Peyer's patch (tissue), 4 donors: ENCODE measurements around the gene FGF22. TPM values are rescaled to one million over a fixed set of nuclear protein-coding genes. Genes with fewer than 3 reads are reported as not detected.

Experiments used
- DNase-seq, 3 donors: peaks; one replicate each; pipeline ENCODE4 v3.0.0-alpha.2; 2017 to 2019
- H3K27ac ChIP-seq, 4 donors: fragments of 200-600 bp; sonication (generic); one replicate each; pipeline ENCODE4 v1.5.1; 2016 to 2019
- H3K27me3 ChIP-seq, 2 donors: fragments of 200-600 bp; sonication (generic); one replicate each; pipeline ENCODE4 v1.5.1; 2019
- H3K36me3 ChIP-seq, 3 donors: fragments of 200-600 bp; sonication (generic); one replicate each; pipeline ENCODE4 v1.5.1; 2016 to 2019
- H3K4me1 ChIP-seq, 4 donors: fragments of 200-600 bp; sonication (generic); one replicate each; pipeline ENCODE4 v1.5.1; 2016 to 2019
- H3K4me3 ChIP-seq, 4 donors: fragments of 200-600 bp; sonication (generic); 1 replicate in 3 of 4; 2 replicates in 1 of 4; pipeline ENCODE4 v1.5.1; 2016 to 2019; ENCODE audit warnings: mild to moderate bottlenecking in 1 of 4
- H3K9me3 ChIP-seq, 4 donors: fragments of 200-600 bp; sonication (generic); one replicate each; pipeline ENCODE4 v1.5.1; 2016 to 2019; ENCODE audit warnings: mild to moderate bottlenecking in 1 of 4
- POLR2A ChIP-seq, 2 donors: fragments of 450-650 bp; IDR thresholded peaks; one replicate each; pipeline ENCODE4 v1.5.1; 2017; ENCODE audit warnings: antibody characterized with exemption in 2 of 2, mild to moderate bottlenecking in 2 of 2, moderate library complexity in 2 of 2
- total RNA-seq, 4 donors: library from RNA; depleted of rRNA; stranded (reverse); fragments of >200 nt; gene quantifications; one replicate each; pipeline ENCODE4 v1.1.0, GENCODE V29; 2016
- TF ChIP-seq, protein P1 (sequence below), 6 experiments: fragments of 450-650 bp in 4 of 6; fragments of 200-600 bp in 2 of 6; sonication (generic) in 1 of 6; IDR thresholded peaks; one replicate each; pipeline ENCODE4 v1.5.1; 2017 to 2019; ENCODE audit warnings: antibody characterized with exemption in 6 of 6, mild to moderate bottlenecking in 3 of 6, moderate library complexity in 1 of 6

The FGF22 gene
- total RNA-seq, 4 donors from 2014 or later: not detected

DNA sequence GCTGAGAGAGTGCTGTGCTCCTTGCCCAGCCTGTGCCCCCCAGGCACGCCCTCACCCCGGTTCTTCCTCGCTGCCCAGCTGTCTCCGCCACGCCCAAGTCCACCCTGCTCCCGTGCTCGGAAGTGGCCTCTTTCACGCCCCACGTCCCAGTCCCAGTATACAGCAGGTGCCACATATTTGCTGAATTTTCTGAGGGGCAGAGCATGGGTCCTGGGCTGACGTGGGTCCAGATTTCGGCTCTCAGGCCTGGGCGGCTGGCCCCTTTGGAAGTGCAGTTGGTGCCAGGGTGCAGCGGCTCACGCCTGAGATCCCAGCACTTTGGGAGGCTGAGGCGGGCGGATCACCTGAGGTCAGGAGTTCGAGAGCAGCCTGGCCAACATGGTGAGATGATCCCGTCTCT, 46.6 kb upstream of the FGF22 start:
- TF ChIP-seq, protein P1, sequence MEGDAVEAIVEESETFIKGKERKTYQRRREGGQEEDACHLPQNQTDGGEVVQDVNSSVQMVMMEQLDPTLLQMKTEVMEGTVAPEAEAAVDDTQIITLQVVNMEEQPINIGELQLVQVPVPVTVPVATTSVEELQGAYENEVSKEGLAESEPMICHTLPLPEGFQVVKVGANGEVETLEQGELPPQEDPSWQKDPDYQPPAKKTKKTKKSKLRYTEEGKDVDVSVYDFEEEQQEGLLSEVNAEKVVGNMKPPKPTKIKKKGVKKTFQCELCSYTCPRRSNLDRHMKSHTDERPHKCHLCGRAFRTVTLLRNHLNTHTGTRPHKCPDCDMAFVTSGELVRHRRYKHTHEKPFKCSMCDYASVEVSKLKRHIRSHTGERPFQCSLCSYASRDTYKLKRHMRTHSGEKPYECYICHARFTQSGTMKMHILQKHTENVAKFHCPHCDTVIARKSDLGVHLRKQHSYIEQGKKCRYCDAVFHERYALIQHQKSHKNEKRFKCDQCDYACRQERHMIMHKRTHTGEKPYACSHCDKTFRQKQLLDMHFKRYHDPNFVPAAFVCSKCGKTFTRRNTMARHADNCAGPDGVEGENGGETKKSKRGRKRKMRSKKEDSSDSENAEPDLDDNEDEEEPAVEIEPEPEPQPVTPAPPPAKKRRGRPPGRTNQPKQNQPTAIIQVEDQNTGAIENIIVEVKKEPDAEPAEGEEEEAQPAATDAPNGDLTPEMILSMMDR (IDR thresholded peaks at IDR 0.05): no peak
- no peak for TF ChIP-seq POLR2A (IDR thresholded peaks at IDR 0.05)
- no peak for DNase-seq
- peaks cover 0 to 21% (median 10%) of the 10 kb centered on the region in 4 donors for H3K4me1 ChIP-seq
- H3K27ac ChIP-seq: no peak overlapping the region
- H3K27me3 ChIP-seq: peaks cover 0 to 32% of the 10 kb centered on the region in 2 donors
- H3K9me3 ChIP-seq: peaks cover 0 to 3% (median 0%) of the 10 kb centered on the region in 4 donors
- no peak overlapping the region for H3K4me3 ChIP-seq
- no peaks in the 10 kb centered on the region for H3K36me3 ChIP-seq

DNA sequence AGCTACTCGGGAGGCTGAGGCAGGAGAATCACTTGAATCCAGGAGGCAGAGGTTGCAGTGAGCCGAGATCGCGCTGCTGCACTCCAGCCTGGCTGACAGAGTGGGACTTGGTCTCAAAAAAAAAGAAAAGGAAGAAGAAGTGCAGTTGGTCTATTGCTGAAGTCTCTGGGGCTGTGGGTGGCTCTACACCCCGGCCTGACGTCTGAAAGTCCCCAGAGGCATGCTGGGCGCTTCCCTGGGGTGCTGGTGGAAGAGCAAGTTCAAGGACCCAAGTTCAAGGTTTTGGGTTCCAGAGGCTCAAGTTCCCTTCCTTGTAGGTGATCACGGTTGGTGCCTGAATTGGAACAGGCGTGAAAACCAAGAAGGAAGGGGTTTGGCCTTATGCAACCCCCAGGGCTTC, 46.2 kb upstream of the FGF22 start:
- no peak for DNase-seq
- Histone ChIP-seq H3K27ac (no peak overlapping the region), H3K4me3 (no peak overlapping the region), H3K36me3 (no peaks in the 10 kb centered on the region), H3K4me1 (peaks cover 0 to 19% (median 9%) of the 10 kb centered on the region in 4 donors), H3K9me3 (peaks cover 0 to 3% (median 0%) of the 10 kb centered on the region in 4 donors), H3K27me3 (peaks cover 0 to 28% of the 10 kb centered on the region in 2 donors)
- no peak for TF ChIP-seq POLR2A (IDR thresholded peaks at IDR 0.05)
- TF ChIP-seq, protein P1 (IDR thresholded peaks at IDR 0.05): no peak

DNA sequence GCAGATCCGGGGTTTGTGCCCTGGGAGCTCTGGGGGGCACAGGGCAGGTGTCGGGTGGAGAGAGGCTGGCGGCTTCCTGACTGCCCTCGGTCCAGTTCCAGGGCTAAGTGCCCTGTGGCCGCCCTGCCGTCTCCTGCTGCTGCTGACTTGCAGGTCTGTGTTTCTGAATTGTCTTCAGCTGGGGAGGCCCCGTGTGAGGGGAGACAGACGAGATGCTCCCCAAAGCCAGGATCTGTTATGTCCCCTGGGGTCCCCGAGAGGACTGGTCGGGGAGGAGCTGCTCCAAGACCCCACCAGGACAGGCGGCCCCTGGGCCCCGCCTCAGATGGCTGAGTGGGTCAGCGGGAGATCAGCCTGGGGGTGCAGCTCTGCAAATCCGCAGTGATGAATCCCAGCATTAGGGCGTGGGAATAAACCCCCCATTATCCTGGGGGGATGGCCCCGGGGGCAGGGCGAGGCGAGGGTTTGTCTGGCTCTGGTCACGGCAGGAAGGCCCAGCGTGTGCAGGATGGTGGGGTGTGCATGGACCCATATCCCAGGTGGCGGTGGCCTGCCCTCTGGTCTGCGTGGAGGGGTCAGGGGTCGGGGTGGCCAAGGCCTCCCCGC, 45.3 kb upstream of the FGF22 start:
- Histone ChIP-seq H3K9me3 (peaks cover 0 to 3% (median 0%) of the 10 kb centered on the region in 4 donors), H3K27me3 (peaks cover 0 to 19% of the 10 kb centered on the region in 2 donors), H3K4me1 (peaks cover 0 to 11% (median 5%) of the 10 kb centered on the region in 4 donors), H3K36me3 (no peaks in the 10 kb centered on the region), H3K27ac (no peak overlapping the region), H3K4me3 (no peak overlapping the region)
- TF ChIP-seq, protein P1 (IDR thresholded peaks at IDR 0.05): no peak
- no peak for DNase-seq

GRCh38 chr19:595326-596262, 44.1 kb upstream of the FGF22 start:
- Histone ChIP-seq H3K27me3 (peaks cover 0 to 15% of the 10 kb centered on the region in 2 donors), H3K9me3 (peaks cover 0 to 3% (median 0%) of the 10 kb centered on the region in 4 donors), H3K36me3 (no peaks in the 10 kb centered on the region), H3K27ac (no peak overlapping the region), H3K4me1 (peaks cover 0 to 6% (median 2%) of the 10 kb centered on the region in 4 donors), H3K4me3 (no peak overlapping the region)
- no peak for TF ChIP-seq POLR2A (IDR thresholded peaks at IDR 0.05)
- TF ChIP-seq, protein P1 (IDR thresholded peaks at IDR 0.05): no peak
- DNase-seq: no peak

DNA sequence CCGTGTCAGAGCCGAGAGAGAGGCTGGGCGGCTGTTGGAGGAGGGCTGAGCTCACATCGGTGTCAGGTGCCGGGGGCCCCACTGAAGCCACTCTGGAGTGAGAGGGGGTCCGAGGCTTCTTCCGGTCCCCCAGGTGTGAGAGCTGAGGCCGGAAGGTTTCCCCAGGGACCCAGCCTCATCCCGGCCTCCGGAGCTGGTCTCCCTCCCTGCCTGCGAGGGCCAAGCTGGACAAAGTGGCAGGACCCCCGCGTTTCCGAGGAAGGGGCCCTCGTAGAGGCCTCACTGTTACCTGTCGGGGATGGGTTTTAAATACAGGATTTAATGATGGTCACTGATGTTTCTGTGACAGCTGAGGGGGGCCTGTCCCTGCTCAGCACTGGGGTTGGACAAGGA, 43.4 kb upstream of the FGF22 start:
- Histone ChIP-seq H3K4me3 (no peak overlapping the region), H3K36me3 (no peaks in the 10 kb centered on the region), H3K9me3 (peaks cover 0 to 3% (median 0%) of the 10 kb centered on the region in 4 donors), H3K27ac (no peak overlapping the region), H3K27me3 (peaks cover 0 to 8% of the 10 kb centered on the region in 2 donors), H3K4me1 (no peaks in the 10 kb centered on the region)
- no peak for DNase-seq
- TF ChIP-seq, protein P1 (IDR thresholded peaks at IDR 0.05): no peak
- no peak for TF ChIP-seq POLR2A (IDR thresholded peaks at IDR 0.05)
